ENCODE results near the gene PDZD2.
"Not testable (repeated sequence)": the region's sequence is repeated elsewhere in the genome, so short reads cannot be mapped to it uniquely, and the experiment has no call there.

Gene PDZD2

DNA sequence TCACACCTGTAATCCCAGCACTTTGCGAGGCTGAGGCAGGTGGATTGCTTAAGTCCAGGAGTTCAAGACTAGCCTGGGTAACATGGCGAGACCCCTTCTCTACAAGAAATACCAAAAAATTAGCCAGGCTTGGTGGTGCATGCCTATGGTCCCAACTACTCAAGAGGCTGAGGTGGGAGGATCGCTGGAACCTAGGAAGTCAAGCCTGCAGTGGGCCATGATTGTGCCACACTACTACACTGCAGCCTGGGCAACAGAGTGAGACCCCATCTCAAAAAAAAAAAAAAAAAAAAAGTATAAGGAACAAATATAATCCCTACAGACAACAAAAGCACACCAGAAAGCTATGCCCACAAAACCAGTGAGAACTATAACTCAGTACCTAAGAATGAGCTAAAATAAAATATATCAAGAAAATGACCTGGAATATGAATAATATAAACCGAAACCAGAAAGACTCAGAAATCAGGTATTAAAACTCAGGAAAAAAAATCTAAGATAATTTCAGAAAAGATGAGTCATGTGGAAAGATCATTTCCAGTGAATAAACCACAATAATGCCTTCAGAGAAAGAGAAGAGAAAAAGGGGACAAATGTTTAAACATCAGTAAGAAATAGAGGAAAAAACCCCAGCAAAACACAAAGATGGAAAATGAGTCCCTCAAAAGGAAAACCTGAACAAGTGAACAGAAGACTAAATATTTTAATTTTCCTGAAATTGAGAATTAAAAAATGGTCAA lies 477.8 kb downstream of the PDZD2 start:
- TF ChIP-seq, protein P1, sequence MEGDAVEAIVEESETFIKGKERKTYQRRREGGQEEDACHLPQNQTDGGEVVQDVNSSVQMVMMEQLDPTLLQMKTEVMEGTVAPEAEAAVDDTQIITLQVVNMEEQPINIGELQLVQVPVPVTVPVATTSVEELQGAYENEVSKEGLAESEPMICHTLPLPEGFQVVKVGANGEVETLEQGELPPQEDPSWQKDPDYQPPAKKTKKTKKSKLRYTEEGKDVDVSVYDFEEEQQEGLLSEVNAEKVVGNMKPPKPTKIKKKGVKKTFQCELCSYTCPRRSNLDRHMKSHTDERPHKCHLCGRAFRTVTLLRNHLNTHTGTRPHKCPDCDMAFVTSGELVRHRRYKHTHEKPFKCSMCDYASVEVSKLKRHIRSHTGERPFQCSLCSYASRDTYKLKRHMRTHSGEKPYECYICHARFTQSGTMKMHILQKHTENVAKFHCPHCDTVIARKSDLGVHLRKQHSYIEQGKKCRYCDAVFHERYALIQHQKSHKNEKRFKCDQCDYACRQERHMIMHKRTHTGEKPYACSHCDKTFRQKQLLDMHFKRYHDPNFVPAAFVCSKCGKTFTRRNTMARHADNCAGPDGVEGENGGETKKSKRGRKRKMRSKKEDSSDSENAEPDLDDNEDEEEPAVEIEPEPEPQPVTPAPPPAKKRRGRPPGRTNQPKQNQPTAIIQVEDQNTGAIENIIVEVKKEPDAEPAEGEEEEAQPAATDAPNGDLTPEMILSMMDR (IDR thresholded peaks at IDR 0.05; ENCODE audit: low read depth, low read length), result no peak
- no peak overlapping the region for H3K4me3 ChIP-seq (ENCODE audit: low read depth, low read length)

DNA sequence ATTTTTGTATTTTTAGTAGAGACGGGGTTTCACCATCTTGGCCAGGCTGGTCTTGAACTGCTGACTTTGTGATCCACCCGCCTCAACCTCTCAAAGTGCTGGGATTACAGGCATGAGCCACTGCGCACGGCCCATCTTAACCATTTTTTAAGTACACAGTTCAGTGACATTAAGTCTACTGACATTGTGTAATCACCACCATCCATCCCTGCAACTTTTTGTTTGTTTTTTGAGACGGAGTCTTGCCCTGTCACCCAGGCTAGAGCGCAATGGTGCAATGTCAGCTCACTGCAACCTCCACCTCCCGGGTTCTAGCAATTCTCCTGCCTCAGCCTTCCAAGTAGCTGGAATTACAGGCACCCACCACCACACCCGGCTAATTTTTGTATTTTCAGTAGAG lies 480.0 kb downstream of the PDZD2 start:
- H3K4me3 ChIP-seq (ENCODE audit: low read depth, low read length), result not testable (repeated sequence)

DNA sequence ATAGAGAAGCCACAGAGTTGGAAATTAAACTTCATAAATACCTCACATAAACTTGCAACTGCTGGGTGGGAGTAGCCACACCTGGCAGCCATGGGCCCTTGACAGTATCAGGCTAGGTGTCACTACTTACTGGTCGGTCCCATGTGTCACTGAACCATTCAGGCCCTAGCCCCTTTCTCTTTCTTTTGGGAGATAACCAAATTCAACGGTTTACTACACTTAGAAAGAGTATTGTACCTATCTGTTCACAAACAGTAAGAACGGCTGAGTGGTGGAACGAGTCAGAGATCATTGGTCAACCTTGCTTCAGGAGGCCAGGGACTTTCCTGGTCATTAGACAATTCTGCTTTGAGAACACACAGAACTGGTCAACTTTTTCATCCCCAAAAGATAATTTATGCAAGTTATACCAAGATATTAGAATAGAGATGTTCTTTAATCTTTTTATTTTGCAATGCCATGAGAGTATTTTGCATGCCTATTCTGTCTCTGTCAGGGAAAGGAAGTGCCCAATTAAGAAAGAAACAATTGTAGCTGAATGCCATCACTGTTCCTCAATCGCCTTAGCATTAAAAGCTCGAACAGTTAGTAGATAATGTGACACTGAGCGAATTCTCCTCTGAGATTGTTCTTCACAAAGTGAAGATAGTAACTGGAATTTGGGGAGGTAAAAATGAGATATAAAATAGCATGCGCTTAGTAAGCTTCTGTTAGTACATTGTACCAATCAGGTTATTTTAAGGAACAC lies 484.3 kb downstream of the PDZD2 start:
- H3K4me3 ChIP-seq (ENCODE audit: low read depth, low read length), result no peak overlapping the region
- TF ChIP-seq, protein P1 (IDR thresholded peaks at IDR 0.05; ENCODE audit: low read depth, low read length), result no peak

DNA sequence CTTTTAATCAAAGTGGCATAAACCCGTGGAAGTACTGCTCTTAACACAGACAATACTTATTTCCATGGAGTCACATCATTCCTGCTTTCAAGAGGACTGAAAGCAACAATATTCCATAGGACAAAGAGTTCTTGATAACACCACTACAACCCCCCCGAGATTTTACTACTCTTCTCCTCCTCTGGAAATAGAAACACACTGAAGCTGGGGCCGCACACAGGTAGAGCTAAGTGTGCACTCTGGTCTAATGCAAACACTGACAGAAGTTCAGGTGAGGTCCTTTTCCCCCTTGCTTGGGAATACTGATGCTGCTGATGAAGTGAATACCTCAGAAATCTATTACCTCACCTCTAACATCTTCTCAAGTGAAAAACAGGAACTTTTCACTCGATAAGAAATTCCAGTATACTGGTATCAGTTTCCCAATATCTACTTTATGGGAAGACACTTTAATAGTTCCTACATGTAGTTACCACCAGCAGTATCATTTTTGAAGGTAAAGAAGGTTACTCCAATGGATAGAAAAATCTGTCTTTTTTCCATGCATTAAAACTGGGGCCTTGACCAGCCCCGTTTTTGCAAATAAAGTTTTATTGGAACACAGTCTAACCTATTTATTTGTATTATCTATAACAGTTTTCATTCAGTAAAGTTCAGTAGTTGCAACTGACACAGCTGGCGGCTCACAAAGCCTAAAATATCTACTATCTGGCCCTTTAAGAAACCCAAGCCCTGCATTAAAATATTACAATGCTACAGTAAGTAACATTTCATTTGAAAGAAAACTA lies 485.2 kb downstream of the PDZD2 start:
- no peak overlapping the region for H3K4me3 ChIP-seq (ENCODE audit: low read depth, low read length)
- TF ChIP-seq, protein P1 (IDR thresholded peaks at IDR 0.05; ENCODE audit: low read depth, low read length), result no peak

DNA sequence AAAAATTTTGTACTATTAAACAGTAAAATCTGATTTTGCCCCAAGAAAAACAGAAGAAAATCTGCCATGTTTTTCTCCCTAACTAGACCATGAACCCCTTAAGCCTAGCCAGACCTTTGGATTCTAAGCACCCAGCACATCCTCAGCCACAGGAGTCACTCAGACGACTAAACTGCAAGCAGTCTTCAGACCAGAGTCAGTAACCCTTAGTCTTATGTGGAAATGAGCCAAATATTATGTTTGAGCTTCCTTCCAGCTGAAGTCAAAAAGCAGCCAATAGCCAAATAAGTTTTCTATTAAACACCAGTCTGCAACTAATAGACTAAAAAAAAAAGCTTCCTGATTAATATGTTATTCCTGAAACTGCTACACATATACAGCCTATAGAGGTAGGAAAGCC lies 487.8 kb downstream of the PDZD2 start:
- TF ChIP-seq, protein P1 (IDR thresholded peaks at IDR 0.05; ENCODE audit: low read depth, low read length), result no peak
- H3K4me3 ChIP-seq (ENCODE audit: low read depth, low read length), result no peak overlapping the region

DNA sequence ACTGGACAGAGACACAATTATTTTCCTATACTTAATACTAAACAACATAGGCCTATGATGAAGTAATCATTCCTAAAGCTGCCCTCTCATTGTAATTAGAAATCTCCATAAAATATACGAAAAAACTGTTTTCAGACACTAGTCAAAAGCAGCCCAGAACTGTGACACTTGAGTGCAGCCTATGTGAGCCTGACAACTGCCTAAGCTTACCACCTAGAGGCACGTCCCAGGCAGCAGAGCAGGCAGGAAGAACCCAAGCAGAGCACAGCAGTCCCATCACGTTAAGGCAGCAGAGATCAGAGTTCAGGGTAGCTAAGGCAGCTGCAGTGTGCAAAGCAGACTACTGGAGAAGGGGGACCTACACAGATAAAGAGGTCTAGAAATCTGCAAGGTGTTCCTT lies 488.8 kb downstream of the PDZD2 start:
- TF ChIP-seq, protein P1 (IDR thresholded peaks at IDR 0.05; ENCODE audit: low read depth, low read length), result no peak
- no peak overlapping the region for H3K4me3 ChIP-seq (ENCODE audit: low read depth, low read length)

DNA sequence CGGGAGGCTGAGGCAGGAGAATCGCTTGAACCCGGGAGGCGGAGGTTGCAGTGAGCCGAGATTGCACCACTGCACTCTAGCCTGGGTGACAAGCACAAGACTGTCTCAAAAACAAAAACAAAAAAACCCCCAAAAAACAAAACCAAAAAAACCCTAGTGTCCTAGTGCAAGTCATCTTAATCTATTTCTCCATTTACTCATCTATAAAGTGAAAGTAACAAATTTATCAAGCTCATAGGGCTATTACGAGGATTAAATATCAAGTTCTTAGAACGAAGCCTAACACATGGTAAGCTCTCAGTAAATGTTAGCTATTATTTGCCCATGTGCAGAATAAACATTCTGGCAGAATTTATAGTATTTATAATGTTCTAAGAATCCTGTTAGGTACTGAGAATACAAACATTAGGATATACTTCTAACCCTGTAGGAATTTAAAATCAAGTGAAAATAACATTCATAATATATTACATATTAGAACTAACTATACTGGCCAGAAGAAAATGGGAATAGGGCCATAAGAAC lies 490.2 kb downstream of the PDZD2 start:
- no peak overlapping the region for H3K4me3 ChIP-seq (ENCODE audit: low read depth, low read length)

More for the DNA sequence above, 490.2 kb downstream of the PDZD2 start:
- TF ChIP-seq, protein P1 (IDR thresholded peaks at IDR 0.05; ENCODE audit: low read depth, low read length), result no peak

Data from WI38 (cell line).